CD4-positive, CD25-positive, alpha-beta regulatory T cell (primary cell): ENCODE data around the gene CD320. TPM values are rescaled to one million over a fixed set of nuclear protein-coding genes. Genes with fewer than 3 reads are reported as not detected.
A peak's percentile ranks its signal among the peaks of the same experiment; 100 is the strongest.
"Not testable (repeated sequence)": the region's sequence is repeated elsewhere in the genome, so short reads cannot be mapped to it uniquely, and the experiment has no call there.

Experiments used
- ATAC-seq, 2 donors: fragments of 150-1000 bp; cut with Tn5 transposase; one replicate each; pipeline ENCODE4 v1.10.0; 2021; ENCODE audit warnings: low read depth in 2 of 2, moderate number of reproducible peaks in 2 of 2, moderate library complexity in 1 of 2
- DNase-seq, 3 donors: peaks; one replicate each; pipeline versions ENCODE4 v3.0.0 to v3.0.0-alpha.2; 2012 to 2022; ENCODE audit warnings: mixed read lengths in 1 of 3
- H3K27ac ChIP-seq: one replicate; pipeline ENCODE4 v1.7.0; 2013; ENCODE audit warnings: mild to moderate bottlenecking, low read length; ENCODE audit not compliant: insufficient read depth, poor library complexity, severe bottlenecking
- H3K27me3 ChIP-seq: one replicate; pipeline ENCODE4 v1.7.0; 2013; ENCODE audit warnings: low read length; ENCODE audit not compliant: control insufficient read depth, insufficient read depth
- H3K36me3 ChIP-seq: one replicate; pipeline ENCODE4 v1.7.0; 2013; ENCODE audit warnings: mild to moderate bottlenecking, low read length, moderate library complexity; ENCODE audit not compliant: control insufficient read depth, insufficient read depth
- H3K4me1 ChIP-seq: 2 replicates; pipeline ENCODE4 v1.7.0; 2013; ENCODE audit warnings: mild to moderate bottlenecking, low read length; ENCODE audit not compliant: insufficient read depth, control insufficient read depth, poor library complexity, severe bottlenecking
- H3K4me3 ChIP-seq: one replicate; pipeline ENCODE4 v1.7.0; 2013; ENCODE audit warnings: low read depth, mild to moderate bottlenecking, low read length, moderate library complexity
- H3K9me3 ChIP-seq, 2 experiments: 1 replicate in 1 of 2; 2 replicates in 1 of 2; pipeline ENCODE4 v1.7.0; 2013; ENCODE audit warnings: low read length in 2 of 2, mild to moderate bottlenecking in 1 of 2, moderate library complexity in 1 of 2; ENCODE audit not compliant: control insufficient read depth in 2 of 2
- H3K27ac Mint-ChIP-seq, 3 donors: one replicate each; pipeline ENCODE4 v1.8.0; 2020 to 2022; ENCODE audit warnings: mild to moderate bottlenecking in 3 of 3, mixed read lengths in 3 of 3, moderate library complexity in 2 of 3
- H3K27me3 Mint-ChIP-seq: one replicate; pipeline ENCODE4 v1.8.0; 2022; ENCODE audit warnings: mild to moderate bottlenecking, mixed read lengths
- H3K36me3 Mint-ChIP-seq: one replicate; pipeline ENCODE4 v1.8.0; 2020; ENCODE audit warnings: mixed read lengths
- H3K4me1 Mint-ChIP-seq, 4 donors: one replicate each; pipeline ENCODE4 v1.8.0; 2020 to 2022; ENCODE audit warnings: mixed read lengths in 4 of 4, mild to moderate bottlenecking in 1 of 4
- H3K4me3 Mint-ChIP-seq, 4 donors: one replicate each; pipeline ENCODE4 v1.8.0; 2020 to 2022; ENCODE audit warnings: mild to moderate bottlenecking in 4 of 4, mixed read lengths in 4 of 4, moderate library complexity in 3 of 4
- H3K9me3 Mint-ChIP-seq, 7 donors: one replicate each; pipeline ENCODE4 v1.8.0; 2020 to 2022; ENCODE audit warnings: mixed read lengths in 7 of 7, mild to moderate bottlenecking in 3 of 7, moderate library complexity in 2 of 7
- polyA plus RNA-seq, 4 donors: library from polyadenylated mRNA; unstranded; fragments of 300-500 nt; fragmentation: Illumina TruSeq; gene quantifications; one replicate each; pipeline ENCODE4 v1.2.3, GENCODE V29; 2021
- total RNA-seq: library from RNA; stranded (reverse); gene quantifications from one replicate; pipeline ENCODE4 v1.2.3, GENCODE V29; 2022

The CD320 gene
- total RNA-seq: 27.0 TPM
- 10 to 100 TPM; 42.4 to 63.7 (median 60.0) TPM for polyA plus RNA-seq

DNA sequence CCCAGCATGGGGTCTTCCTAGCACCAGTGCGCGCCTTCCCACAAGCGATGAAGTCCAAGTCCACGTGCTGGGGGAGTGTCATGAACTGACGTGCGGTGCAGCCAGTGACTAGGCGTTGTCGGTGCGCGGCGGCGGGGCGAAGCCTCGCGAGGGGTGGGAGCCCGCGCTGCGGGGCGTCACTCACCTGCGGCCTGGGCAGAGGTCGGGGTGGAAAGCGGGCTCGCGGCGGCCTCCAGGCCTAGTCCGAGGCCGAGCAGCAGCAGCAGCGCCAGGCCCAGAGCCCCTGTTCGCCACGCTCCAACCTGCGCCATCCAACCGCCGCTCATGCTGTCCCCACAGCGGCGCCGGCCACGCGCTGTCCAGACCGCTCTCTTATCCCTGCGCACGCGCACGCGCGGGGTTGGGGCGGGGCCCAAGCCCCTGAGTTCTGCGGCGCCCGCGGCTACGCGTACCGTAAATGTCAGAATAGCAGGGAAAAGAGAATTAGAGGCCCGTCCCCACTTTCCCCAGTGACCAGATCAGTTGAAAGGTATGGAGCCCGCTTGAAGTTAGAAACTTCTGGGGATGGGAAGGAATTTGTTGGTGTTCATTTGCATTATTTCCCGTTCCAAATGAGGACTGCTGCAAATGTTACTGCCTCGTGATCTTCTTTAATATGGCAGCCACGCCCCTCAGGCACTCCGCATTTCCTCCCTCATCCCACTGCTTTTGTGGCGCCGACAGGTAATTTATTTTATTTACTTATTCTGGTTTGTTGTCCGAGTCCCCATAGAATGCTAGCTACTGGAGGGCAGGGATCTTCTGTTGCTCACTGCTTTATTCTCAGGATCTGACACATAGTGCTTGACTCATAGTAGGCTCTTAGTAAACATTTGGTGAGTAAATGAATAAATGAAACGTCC, at the start of gene CD320:
TSS of gene CD320 (minus strand) at position 394 of the 902 bp plus-strand sequence. CDS start at position 326, 68 bp downstream.
- H3K27ac Mint-ChIP-seq: peak within 1 kb of the TSS; percentile 92 to 95 (median 95)
- H3K9me3 Mint-ChIP-seq: peaks cover 0 to 1% (median 0%) of the 10 kb centered on the region in 7 donors
- ATAC-seq (peak; percentile 91 to 94), DNase-seq (peak; percentile 79 to 93 (median 90))
- Histone ChIP-seq H3K36me3 (peaks cover 11% of the 10 kb centered on the region), H3K4me3 (peak within 1 kb of the TSS; percentile 94), H3K27ac (peak within 1 kb of the TSS; percentile 82), H3K4me1 (peaks cover 40% of the 10 kb centered on the region), H3K27me3 (no peaks in the 10 kb centered on the region), H3K9me3 (no peaks in the 10 kb centered on the region)
- H3K36me3 Mint-ChIP-seq: no peaks in the 10 kb centered on the region
- H3K4me3 Mint-ChIP-seq: peak within 1 kb of the TSS; percentile 92 to 99 (median 94)
- peaks cover 12 to 46% (median 19%) of the 10 kb centered on the region in 4 donors for H3K4me1 Mint-ChIP-seq
- H3K27me3 Mint-ChIP-seq: no peaks in the 10 kb centered on the region

- DNase-seq: no peak
- Mint-ChIP-seq H3K27me3 (peaks cover 37% of the 10 kb centered on the region), H3K36me3 (no peaks in the 10 kb centered on the region), H3K27ac (no peak overlapping the region), H3K9me3 (peaks cover 0 to 4% (median 0%) of the 10 kb centered on the region in 7 donors), H3K4me3 (no peak overlapping the region), H3K4me1 (peaks cover 0 to 3% (median under 1%) of the 10 kb centered on the region in 4 donors)
- H3K4me3 ChIP-seq: no peak overlapping the region
- peaks cover 3% of the 10 kb centered on the region for H3K4me1 ChIP-seq
- H3K27ac ChIP-seq: no peak overlapping the region
- ATAC-seq: no peak
- peaks cover 0 to 3% of the 10 kb centered on the region in 2 experiments for H3K9me3 ChIP-seq
- H3K36me3 ChIP-seq: no peaks in the 10 kb centered on the region
- peaks cover 3% of the 10 kb centered on the region for H3K27me3 ChIP-seq
These were observed 48.9 kb upstream of the CD320 start for GRCh38 chr19:8357007-8357521.

GRCh38 chr19:8355631-8356402, 47.7 kb upstream of the CD320 start:
- no peaks in the 10 kb centered on the region for H3K36me3 Mint-ChIP-seq
- peaks cover 0 to 4% (median 0%) of the 10 kb centered on the region in 7 donors for H3K9me3 Mint-ChIP-seq
- Histone ChIP-seq H3K9me3 (peaks cover 0 to 3% of the 10 kb centered on the region in 2 experiments), H3K4me1 (peaks cover 3% of the 10 kb centered on the region), H3K27me3 (peaks cover 4% of the 10 kb centered on the region), H3K4me3 (no peak overlapping the region), H3K36me3 (no peaks in the 10 kb centered on the region), H3K27ac (no peak overlapping the region)
- H3K27me3 Mint-ChIP-seq: peaks cover 37% of the 10 kb centered on the region
- ATAC-seq (no peak), DNase-seq (no peak)
- H3K4me3 Mint-ChIP-seq: no peak overlapping the region
- H3K4me1 Mint-ChIP-seq: peaks cover 0 to 3% (median under 1%) of the 10 kb centered on the region in 4 donors
- no peak overlapping the region for H3K27ac Mint-ChIP-seq

- H3K9me3 ChIP-seq, DNase-seq, H3K36me3 ChIP-seq, H3K27ac Mint-ChIP-seq, H3K4me1 ChIP-seq, ATAC-seq, H3K4me1 Mint-ChIP-seq, H3K9me3 Mint-ChIP-seq, H3K27me3 ChIP-seq, H3K36me3 Mint-ChIP-seq, H3K4me3 Mint-ChIP-seq, H3K27ac ChIP-seq, H3K4me3 ChIP-seq: not testable (repeated sequence)
- peaks cover 38% of the 10 kb centered on the region for H3K27me3 Mint-ChIP-seq
These were observed 44.7 kb upstream of the CD320 start for GRCh38 chr19:8352845-8353244.

DNA sequence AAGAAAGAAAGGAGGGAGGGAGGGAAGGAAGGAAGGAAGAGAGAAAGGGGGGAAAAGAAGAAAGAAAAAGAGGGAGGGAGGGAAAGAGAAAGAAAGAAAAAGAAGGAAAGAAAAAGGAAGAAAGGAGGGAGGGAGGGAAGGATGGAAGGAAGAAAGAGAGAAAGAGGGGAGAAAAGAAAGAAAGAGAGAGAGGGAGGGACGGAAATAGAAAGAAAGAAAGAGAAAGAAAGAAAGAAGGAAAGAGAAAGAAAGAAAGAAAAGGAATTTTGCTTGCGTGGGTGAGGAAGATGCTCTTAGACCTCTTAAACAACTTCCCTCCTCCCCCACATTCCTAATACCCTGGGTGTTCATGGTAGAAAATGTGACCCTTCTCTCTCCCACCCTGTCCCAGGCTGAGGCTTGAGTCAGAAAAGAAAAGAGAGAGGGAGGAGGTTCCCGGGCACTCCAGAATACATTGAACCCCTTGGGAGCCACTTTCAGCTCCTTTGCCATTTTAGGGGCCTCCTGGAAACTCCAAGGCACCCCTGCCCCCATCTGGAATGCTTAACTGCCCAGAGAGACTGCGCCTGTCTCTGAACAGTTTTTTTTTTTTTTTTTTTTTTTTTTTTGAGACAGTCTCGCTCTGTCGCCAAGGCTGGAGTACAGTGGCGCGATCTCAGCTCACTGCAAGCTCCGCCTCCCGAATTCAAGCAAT, 44.1 kb upstream of the CD320 start:
- Mint-ChIP-seq H3K27ac (no peak overlapping the region), H3K27me3 (peaks cover 38% of the 10 kb centered on the region), H3K4me1 (peaks cover 0 to 5% (median under 1%) of the 10 kb centered on the region in 4 donors), H3K9me3 (peaks cover 0 to 4% (median 0%) of the 10 kb centered on the region in 7 donors), H3K36me3 (no peaks in the 10 kb centered on the region), H3K4me3 (no peak overlapping the region)
- H3K27ac ChIP-seq: no peak overlapping the region
- peaks cover 0 to 3% of the 10 kb centered on the region in 2 experiments for H3K9me3 ChIP-seq
- H3K4me3 ChIP-seq: no peak overlapping the region
- H3K27me3 ChIP-seq: peaks cover 4% of the 10 kb centered on the region
- no peaks in the 10 kb centered on the region for H3K36me3 ChIP-seq
- ATAC-seq: no peak
- no peak for DNase-seq
- peaks cover 3% of the 10 kb centered on the region for H3K4me1 ChIP-seq

DNA sequence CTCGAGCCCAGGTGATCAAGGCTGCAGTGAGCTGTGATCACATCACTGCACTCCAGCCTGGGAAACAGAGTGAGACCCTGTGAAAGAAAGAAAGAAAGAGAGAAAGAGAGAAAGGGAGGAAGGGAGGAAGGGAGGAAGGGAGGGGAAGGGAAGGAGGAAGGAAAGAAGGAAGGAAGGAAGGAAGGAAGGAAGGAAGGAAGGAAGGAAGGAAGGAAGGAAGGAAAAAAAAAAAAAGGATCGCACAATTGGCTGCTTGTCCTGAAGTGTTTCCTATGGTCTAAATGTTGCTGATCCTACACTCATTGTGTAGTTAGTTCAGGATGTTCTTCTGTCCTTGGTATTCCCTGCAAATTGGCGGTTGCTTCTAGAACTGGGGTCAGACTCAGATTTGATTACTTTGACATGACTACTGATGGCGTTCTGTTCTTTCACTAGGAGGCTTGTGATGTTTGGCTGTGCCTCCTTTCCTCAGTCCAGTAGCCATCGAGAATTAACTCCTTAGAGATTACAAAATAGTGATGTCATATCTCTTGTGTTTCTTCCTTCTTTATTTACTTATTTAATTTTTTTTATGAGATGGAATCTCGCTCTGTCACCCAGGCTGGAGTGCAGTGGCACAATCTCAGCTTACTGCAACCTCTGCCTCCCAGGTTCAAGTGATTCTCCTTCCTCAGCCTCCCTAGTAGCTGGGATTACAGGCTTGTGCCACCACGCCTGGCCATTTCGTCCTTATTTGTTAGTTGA, 41.6 kb upstream of the CD320 start:
- H3K9me3 Mint-ChIP-seq, H3K4me1 ChIP-seq, H3K27me3 ChIP-seq, H3K27ac Mint-ChIP-seq, ATAC-seq, H3K4me3 ChIP-seq, H3K36me3 Mint-ChIP-seq, H3K4me3 Mint-ChIP-seq, H3K9me3 ChIP-seq, DNase-seq, H3K4me1 Mint-ChIP-seq, H3K36me3 ChIP-seq, H3K27ac ChIP-seq: not testable (repeated sequence)
- H3K27me3 Mint-ChIP-seq: peaks cover 34% of the 10 kb centered on the region
